Activated T-cell treated with anti-CD3 and anti-CD28 coated beads for 1 hour (primary cell): Measurements from ENCODE around the gene DGKI.

Experiments
- DNase-seq: peaks from one replicate; pipeline ENCODE4 v3.0.0-alpha.2; 2020; ENCODE audit warnings: low read depth

The DGKI gene

DNA sequence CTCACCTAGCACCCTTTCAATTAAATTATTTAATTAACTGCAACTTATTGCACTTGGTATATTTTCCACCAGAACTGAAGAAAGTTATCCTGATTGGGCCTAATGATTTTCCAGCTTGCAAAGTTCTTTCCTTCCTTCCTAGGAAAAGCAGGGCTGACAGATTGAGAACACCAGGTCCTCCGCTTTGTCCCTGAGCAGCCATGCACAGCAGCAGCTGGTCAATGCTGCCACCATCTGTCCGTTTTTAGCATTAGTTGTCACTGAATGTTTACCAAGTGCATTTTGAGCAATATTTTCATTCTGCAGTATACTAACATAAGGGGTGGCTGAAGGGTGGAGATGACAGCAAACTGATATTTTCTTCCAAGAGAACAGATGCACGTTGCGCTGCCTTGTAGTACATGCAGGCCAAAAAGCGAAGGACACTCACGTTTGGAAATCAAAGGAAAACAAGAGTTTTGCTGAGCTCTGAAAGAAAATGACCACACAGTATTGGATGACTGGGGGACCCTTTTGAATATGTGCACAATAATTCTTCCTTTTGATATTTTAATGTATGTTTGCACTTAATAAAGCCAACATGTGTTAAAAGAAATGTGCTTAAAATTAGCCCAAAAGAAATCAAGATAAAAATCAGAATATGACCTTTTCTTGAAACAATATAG, 254.4 kb downstream of the DGKI start:
- DNase-seq: no peak

DNA sequence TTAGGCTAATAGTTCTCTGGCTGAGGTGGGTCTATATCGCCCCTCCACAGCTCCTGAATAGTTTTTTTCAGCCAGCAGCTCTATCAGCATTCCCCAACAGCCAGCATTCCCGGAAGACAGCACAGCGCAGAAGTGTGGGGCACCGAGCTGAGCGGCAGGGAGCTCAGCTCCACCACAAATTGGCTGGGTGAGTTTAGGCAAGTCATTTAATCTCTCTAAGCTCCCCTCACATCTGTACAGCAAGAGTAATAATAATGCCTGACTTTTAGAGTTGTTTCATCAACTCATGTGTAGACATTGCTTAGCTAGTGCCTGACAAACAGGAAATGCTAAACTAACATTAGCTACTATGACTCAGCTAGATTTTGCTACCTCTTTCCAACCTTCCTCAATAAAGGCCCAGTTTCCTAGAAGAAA, 255.3 kb downstream of the DGKI start:
- no peak for DNase-seq

GRCh38 chr7:137590756-137591305, 255.9 kb downstream of the DGKI start:
- no peak for DNase-seq

DNA sequence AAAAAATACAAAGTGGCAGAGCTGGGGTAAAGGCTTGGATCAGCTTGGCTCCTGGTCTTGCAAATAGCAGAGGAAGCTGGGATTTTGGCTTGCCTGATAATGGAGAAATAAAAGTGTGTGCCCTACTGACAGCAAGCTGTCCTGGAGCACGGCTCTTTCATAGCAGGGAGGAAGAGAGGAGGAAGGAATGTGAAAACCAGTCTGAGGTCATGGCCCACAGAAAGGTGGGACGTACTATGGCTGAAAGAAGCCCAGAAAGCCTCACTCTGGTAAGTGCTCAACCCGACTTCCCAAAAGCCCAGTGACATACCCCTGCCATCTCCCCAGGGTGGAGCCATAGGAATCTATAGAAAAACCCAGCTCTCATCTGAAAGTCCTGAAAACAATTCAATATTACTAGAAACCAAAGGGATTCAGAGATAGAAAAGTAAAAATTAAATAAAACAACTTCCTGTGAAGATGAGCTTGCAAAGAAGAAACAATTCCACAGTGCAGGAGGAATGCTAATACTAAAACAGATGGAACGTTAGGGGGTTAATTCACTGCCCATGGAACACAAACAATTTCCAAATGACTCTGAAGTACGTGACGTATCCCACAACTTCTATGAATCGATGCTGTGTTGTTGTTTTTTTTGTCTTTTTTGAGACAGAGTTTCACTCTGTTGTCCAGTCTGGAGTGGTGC, 256.6 kb downstream of the DGKI start:
- no peak for DNase-seq

DNA sequence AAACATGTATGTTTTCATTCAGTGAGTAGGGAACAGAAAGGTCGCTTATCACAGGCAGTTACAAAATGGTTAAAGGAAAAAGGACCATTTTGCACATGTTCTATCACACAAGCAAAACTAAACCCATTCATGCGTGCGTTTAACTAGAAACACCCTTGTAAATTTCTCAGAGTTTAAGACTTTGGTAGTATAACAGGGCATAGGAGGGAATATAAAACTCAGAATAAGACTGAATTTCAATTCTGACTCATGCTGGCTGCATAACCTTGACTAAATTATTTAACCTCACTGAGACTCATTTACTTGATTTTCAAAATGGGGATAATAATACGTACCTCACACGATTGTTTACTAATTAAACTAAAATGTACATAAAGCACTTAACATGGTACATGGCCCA, 259.4 kb downstream of the DGKI start:
- DNase-seq: no peak

GRCh38 chr7:137585591-137585990, 261.2 kb downstream of the DGKI start:
- DNase-seq: no peak

GRCh38 chr7:137583172-137583571, 263.6 kb downstream of the DGKI start:
- DNase-seq: no peak

DNA sequence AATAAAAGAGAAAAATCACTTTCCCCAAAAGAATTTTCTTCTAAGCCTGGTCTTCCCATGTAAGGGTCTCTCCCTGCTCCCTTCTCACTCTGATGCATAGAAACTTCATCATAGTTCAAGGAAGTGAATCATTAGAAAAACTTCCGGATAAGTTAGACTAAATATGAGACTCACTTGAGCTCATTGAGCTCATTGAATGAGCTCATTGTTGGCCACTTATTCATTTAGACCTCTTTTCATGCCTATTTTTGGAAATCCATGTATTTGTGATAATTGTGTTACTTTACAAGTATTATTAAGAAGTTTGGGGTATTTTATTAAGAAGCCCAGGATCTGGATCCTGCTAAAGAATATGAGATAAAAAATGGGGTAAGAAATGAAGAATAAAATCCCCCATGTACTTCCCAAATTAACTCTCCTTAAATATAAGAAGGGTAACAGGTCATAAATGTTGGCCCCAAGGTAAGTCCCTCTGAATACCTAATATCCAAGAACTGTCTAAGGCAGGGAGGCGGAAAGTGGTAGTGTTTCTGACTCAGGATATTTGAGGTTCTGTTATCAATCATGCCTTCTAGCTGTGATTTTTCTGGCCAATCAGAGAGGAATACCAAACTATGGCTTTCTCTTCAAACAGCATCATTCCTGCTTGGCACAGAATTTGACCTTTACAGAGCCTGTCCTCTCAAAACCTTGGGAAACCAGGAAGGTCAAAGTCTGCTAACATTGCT, 266.7 kb downstream of the DGKI start:
- DNase-seq: no peak

DNA sequence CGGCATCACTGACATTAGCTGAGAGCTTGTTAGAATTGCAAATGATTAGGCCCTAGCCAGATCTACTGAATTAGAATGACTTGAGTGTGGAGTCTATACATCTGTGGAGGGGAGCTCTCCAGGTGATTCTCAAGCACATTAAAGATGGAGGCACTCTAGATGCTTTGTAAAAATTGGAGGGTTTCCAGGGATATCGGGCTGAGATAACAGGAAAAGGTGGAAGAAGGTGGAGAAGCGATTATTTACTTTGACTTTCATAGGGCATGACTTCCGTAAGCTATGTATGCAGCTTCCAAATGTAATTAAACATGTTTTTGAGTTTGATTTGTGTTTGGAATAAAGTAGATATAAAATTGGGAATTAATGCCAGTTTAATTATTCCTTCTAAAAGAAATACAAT, 268.2 kb downstream of the DGKI start:
- DNase-seq: no peak

DNA sequence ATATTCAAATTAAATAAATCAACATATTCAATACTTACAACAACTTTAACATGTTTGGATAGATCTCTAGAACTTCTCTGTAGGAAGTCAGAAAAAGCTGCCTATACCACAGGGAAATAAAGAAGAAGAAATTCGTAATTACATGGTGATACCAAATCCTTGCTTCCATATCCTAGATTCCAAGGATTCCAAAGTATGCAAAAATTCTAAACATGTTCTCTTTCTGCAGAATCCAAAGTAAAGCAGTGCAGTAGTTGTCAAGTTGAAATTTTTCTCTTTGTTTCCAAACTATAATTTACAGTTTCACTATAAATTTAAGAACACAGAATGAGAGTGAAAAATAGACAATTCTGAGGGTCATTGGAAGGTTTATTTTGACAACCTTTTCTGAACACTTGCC, 269.6 kb downstream of the DGKI start:
- DNase-seq: no peak

- DNase-seq: no peak
Measured at GRCh38 chr7:137576481-137576880, 270.3 kb downstream of the DGKI start.

GRCh38 chr7:137574812-137575211, 272.0 kb downstream of the DGKI start:
- no peak for DNase-seq

DNA sequence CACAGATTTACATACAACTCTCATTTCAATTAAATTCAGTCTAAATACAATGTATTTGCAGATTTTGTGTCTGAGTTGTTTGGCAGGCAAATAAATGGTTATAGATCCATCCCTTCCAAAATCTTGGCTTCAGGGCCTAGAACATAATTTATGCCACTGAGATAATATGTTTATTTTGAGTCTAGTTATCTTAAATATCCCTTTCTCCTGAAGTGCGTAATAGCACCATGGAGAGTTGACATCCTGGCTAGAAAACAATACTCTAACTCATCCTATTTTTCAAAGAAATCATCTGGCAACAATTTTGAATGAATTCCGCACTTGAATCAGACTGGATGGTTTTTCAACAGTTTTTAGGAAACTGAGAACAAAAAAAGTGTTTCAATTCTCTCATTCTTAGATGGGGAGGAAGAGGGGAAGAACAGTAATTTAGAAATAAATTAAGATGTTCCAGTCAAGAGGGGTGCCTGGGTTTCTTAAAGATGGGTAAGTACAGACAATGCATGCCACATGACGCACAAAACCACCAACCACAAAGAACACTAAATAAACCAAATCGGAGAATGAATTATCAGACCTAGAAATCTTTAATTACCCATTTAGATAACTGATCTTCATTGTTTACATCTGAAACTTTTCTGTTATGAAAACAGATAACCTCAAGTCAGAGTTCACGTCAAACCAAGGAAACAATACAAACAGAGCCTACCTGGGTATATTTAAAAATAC, 274.6 kb downstream of the DGKI start:
- no peak for DNase-seq

DNA sequence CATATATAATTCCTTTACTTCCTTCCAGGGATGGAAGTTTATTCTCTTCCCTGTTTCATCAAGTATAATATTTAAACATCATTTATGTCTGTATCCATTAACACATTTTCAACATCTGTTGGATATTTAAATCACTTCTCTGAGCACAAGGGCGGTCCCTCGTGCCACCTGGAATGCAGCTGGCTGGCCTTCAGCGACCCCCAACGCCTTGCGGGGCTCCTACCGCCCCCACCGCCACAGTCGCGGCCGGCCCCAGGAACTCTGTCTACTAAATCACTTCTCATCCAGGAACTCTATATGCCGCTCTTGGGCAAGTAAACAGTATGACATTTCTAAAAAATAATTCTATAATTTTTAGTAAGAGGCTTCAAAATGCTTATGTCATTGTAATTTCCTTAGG, 282.1 kb downstream of the DGKI start:
- DNase-seq: no peak

DNA sequence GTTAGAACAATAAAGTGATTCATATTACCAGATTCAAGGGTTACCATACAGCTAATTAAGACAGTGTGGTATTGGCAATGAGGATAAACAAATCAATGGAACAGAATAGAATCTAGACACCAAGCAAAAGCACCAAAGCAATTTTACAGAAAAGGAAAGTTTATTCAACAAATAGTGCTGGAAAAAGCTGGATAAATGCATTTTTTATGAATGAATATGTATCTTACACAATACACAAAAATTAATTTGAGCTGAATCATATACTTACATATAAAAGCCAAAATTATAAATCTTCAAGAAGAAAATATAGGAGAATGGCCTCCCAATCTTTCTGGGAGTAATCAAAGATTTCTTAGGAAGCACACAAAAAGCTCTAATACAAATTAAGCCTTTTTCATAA, 282.8 kb downstream of the DGKI start:
- no peak for DNase-seq

DNA sequence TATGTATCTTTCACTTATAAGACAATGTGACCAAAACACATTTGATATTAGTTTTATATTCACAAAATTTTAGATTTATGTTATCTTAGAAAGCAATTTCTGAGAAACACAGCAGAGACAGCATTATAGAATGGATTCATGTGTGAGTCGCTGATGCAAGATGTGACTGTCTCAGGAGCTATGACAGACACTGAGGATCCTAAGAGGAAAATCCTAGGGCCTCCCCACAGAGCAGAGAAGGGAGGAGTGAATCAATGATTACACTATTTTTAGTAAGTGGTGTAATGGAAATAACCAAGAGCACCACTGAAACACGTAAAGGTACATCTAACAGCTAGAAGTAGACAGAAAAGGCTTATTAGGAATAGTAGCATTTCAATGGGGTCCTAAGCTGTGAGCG, 299.3 kb downstream of the DGKI start:
- DNase-seq: no peak

DNA sequence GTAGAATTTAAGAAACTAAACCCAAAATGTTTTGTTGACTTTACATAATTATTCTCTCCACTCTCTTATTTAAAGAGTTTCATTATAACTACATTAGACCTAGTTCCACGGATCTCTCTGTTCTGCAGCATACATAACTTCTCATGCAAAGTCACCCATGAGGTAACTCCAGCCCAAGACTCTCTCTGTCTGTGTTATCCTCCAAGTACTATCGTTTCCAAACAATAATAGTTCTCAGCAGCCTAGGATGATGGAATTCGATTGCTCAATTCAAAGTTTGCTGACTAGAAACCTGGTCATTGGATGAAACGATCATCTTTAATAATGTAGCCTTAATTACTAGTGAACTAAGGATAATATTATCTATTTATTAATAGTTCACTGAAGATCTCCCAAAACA, 300.1 kb downstream of the DGKI start:
- DNase-seq: no peak

GRCh38 chr7:137546009-137546408, 300.8 kb downstream of the DGKI start:
- no peak for DNase-seq

GRCh38 chr7:137545059-137545716, 301.6 kb downstream of the DGKI start:
- DNase-seq: no peak

DNA sequence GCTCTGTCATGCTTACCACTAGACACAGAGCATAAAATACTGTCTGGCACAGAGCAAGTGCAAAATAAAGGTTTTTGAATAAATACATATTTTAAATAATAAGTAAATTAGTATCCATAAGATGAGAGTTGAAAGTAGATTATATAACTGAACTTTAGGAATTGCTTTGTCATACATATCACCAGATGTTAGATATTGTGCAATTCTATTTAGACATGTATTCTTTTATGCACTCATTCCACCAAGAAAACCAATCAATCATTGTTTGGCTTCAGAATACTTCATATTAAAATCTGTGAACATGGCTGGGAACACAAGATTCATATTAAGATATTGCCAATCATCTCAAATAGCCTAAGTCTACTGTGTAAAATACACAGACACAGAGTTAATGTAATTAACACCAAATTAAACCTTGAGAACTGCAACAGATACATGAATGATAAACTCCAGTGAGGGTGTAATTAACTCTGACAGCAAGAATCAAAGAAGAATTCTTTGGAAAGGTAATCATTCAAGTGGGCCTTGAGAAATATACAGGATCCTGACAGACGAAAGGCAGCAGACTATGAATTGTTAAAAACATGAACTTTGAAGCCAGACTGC, 302.2 kb downstream of the DGKI start:
- DNase-seq: no peak

GRCh38 chr7:137539111-137539715, 307.6 kb downstream of the DGKI start:
- no peak for DNase-seq
